NT2/D1 (cell line): ENCODE measurements around the gene SRSF9.

Source experiments
- DNase-seq: peaks from one replicate; pipeline ENCODE4 v3.0.0-alpha.2; 2011; ENCODE audit warnings: low read depth, low spot score
- H3K27me3 ChIP-seq: 2 replicates; pipeline ENCODE4 v1.6.0; 2011; ENCODE audit warnings: mild to moderate bottlenecking; ENCODE audit not compliant: insufficient read length, insufficient read depth
- H3K36me3 ChIP-seq: 2 replicates; pipeline ENCODE4 v1.6.1; 2011; ENCODE audit warnings: mild to moderate bottlenecking, low read length, mixed read lengths; ENCODE audit not compliant: insufficient read depth, insufficient read length
- H3K4me1 ChIP-seq: 2 replicates; pipeline ENCODE4 v1.5.1; 2011; ENCODE audit not compliant: insufficient read depth, insufficient read length
- H3K4me3 ChIP-seq: 2 replicates; pipeline ENCODE4 v1.5.1; 2011; ENCODE audit warnings: low read depth; ENCODE audit not compliant: insufficient read length
- H3K9ac ChIP-seq: 2 replicates; pipeline ENCODE4 v1.6.0; 2011; ENCODE audit warnings: low read depth; ENCODE audit not compliant: insufficient read length
- H3K9me3 ChIP-seq: 2 replicates; pipeline ENCODE4 v1.5.1; 2011; ENCODE audit warnings: mild to moderate bottlenecking, low read length; ENCODE audit not compliant: insufficient read depth
- SUZ12 ChIP-seq: IDR thresholded peaks from 2 replicates; pipeline ENCODE4 v1.6.1; 2011; ENCODE audit not compliant: insufficient read length, insufficient read depth; ENCODE audit errors: extremely low read depth
- YY1 ChIP-seq: IDR thresholded peaks from 2 replicates; pipeline ENCODE4 v1.6.1; 2011; ENCODE audit not compliant: insufficient read length, insufficient read depth
- ZNF274 ChIP-seq: IDR thresholded peaks from 2 replicates; pipeline ENCODE4 v1.6.1; 2011; ENCODE audit warnings: mild to moderate bottlenecking, low read depth, low read length

Gene SRSF9

DNA sequence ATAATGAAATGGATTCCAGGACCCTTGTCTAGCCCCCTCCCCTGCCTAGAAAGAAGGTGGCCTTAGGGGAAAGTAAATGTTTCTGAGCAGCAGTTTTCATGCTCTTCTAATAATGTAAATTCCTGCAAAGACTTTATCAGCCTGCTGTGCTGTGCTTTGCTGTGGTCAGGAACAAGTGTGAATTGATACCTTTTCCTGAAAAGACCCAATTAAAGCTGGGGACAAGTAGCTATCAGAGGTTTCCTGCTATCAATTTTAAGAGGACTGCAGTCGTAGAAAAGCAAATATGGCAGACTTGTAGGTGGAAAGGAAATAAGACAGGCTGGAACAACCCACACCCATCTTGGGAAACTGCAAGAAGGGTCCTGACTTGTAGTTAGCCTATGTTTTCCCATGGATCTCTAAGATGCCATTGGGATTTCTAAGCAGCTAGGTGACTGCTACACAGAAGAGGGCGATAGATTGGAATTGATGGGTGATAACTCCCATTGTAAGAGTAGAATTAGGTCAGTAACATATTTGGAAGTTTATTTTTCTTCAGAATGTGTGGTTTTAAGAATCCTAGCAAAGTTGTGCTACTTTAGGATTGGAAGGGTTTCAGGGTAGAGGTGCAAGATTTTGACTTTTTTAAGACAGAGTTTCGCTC is 29.4 kb upstream of the SRSF9 start:
- TF ChIP-seq YY1, result no peak
- TF ChIP-seq SUZ12, result no peak
- no peak for TF ChIP-seq ZNF274
- Histone ChIP-seq H3K4me3 (no peak overlapping the region), H3K9ac (no peak overlapping the region), H3K9me3 (no peaks in the 10 kb centered on the region), H3K27me3 (no peaks in the 10 kb centered on the region), H3K36me3 (peaks cover 57% of the 10 kb centered on the region), H3K4me1 (no peaks in the 10 kb centered on the region)
- DNase-seq, result no peak

DNA sequence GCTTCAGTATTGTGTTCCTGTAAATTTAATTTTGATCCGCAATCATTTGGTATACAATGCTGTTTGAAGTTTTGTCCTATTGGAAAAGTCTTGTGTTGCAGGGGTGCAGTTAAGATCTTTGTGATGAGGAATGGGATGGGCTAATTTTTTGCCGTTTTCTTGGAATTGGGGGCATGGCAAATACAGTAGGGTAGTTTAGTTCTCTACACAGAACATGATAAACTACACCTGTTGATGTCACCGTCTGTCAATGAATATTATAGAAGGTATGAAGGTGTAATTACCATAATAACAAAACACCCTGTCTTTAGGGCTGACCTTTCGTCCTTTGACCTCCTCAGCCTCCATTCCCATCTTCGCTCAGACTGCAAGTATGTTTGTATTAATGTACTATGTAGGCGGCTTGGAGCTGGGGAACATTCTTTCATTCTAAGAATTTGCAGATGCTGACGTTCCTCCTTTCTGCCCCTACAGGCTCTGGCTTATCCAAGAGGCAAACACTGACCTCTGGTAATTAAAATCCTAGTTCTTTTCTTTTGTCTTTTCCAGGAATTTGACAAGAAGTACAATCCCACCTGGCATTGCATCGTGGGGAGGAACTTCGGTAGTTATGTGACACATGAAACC is 28.1 kb upstream of the SRSF9 start:
- peak overlapping the region; percentile 84 for H3K9ac ChIP-seq
- no peaks in the 10 kb centered on the region for H3K27me3 ChIP-seq
- H3K4me1 ChIP-seq, result no peaks in the 10 kb centered on the region
- TF ChIP-seq YY1 (no peak), ZNF274 (no peak), SUZ12 (no peak)
- peaks cover 44% of the 10 kb centered on the region for H3K36me3 ChIP-seq
- H3K9me3 ChIP-seq, result no peaks in the 10 kb centered on the region
- no peak for DNase-seq
- peak overlapping the region; percentile 96 for H3K4me3 ChIP-seq

DNA sequence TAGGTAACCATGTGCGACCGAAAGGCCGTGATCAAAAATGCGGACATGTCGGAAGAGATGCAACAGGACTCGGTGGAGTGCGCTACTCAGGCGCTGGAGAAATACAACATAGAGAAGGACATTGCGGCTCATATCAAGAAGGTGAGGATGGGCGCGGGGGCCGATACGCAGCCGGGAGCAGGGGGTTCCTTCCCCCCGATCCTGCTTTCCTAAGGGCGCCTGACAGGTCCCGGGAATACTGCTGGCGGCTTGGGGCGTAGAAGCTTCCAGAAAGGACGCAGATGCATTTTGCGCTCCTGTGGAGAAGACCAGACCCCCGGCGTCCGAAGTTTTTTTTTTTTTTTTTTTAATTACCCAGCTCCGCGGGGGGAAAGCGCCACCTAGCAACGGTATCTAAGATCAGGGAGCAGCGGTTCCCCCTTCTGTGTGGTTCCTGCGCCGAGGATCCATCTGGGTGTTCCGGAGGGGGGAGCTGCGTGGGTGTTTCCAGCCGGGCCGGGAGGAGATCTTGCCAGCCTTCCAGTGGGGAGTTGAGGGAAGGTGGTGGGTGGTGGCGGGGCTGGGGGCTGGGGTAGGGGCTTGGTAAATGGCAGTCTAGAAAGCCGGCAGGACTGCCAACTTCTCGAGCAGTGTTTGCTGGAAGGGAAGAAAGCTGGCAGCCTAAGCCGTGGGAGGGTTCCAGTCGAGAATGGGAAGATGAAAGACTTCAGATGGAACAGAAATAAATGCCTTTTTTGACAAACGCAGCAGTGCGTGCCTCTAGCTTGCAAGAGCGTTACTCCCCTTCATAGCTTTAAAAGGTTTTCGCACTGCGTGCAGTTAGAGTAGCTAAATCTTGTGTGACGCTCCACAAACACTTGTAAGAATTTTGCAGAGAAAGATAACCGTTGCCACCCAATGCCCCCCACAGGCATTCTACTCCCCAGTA is 27.1 kb upstream of the SRSF9 start:
- Histone ChIP-seq H3K9me3 (no peaks in the 10 kb centered on the region), H3K4me3 (peak overlapping the region; percentile 96), H3K9ac (peak overlapping the region; percentile 96), H3K4me1 (no peaks in the 10 kb centered on the region), H3K27me3 (no peaks in the 10 kb centered on the region), H3K36me3 (peaks cover 38% of the 10 kb centered on the region)
- TF ChIP-seq ZNF274 (no peak), YY1 (no peak), SUZ12 (no peak)
- no peak for DNase-seq

GRCh38 chr12:120495731-120496412 is 26.3 kb upstream of the SRSF9 start, which contains the start of gene DYNLL1:
Gene DYNLL1 (plus strand): TSS chr12:120496113. CDS start chr12:120496422, 309 bp downstream.
- Histone ChIP-seq H3K36me3 (peaks cover 38% of the 10 kb centered on the region), H3K9ac (peak within 1 kb of the TSS; percentile 96), H3K4me1 (no peaks in the 10 kb centered on the region), H3K27me3 (no peaks in the 10 kb centered on the region), H3K9me3 (no peaks in the 10 kb centered on the region), H3K4me3 (peak within 1 kb of the TSS; percentile 96)
- peak; percentile 98 for DNase-seq
- no peak for TF ChIP-seq ZNF274
- no peak for TF ChIP-seq SUZ12
- TF ChIP-seq YY1, result no peak

- TF ChIP-seq ZNF274 (no peak), SUZ12 (no peak), YY1 (no peak)
- H3K27me3 ChIP-seq, result no peaks in the 10 kb centered on the region
- peak overlapping the region; percentile 81 for H3K9ac ChIP-seq
- peak overlapping the region; percentile 70 for H3K4me3 ChIP-seq
- H3K9me3 ChIP-seq, result no peaks in the 10 kb centered on the region
- no peak for DNase-seq
- no peaks in the 10 kb centered on the region for H3K4me1 ChIP-seq
- H3K36me3 ChIP-seq, result peaks cover 38% of the 10 kb centered on the region
Measured at GRCh38 chr12:120495186-120495730, 25.7 kb upstream of the SRSF9 start.

- TF ChIP-seq SUZ12, result no peak
- TF ChIP-seq YY1, result no peak
- no peak for TF ChIP-seq ZNF274
- H3K4me3 ChIP-seq, result no peak overlapping the region
- no peaks in the 10 kb centered on the region for H3K4me1 ChIP-seq
- DNase-seq, result no peak
- H3K27me3 ChIP-seq, result no peaks in the 10 kb centered on the region
- no peaks in the 10 kb centered on the region for H3K9me3 ChIP-seq
- H3K36me3 ChIP-seq, result peaks cover 20% of the 10 kb centered on the region
- H3K9ac ChIP-seq, result no peak overlapping the region
Measured at GRCh38 chr12:120490833-120491512, 21.4 kb upstream of the SRSF9 start.
